ENCODE data around the gene FOXN3.

GRCh38 chr14:89310211-89310610 lies 106.8 kb downstream of the FOXN3 start:
- no peak for TF ChIP-seq CTCF (IDR thresholded peaks at IDR 0.05)
- no peak for TF ChIP-seq POLR2A (IDR thresholded peaks at IDR 0.05)
- no peak for TF ChIP-seq EP300 (IDR thresholded peaks at IDR 0.05)

Data from ovary (tissue), 3 donors.